Calu3 (cell line): Measurements from ENCODE around the gene NRCAM. TPM values are rescaled to one million over a fixed set of nuclear protein-coding genes. Genes with fewer than 3 reads are reported as not detected.
"Not testable (repeated sequence)": the region's sequence is repeated elsewhere in the genome, so short reads cannot be mapped to it uniquely, and the experiment has no call there.

Experiments used
- BruUV-seq: library from RNA; stranded (reverse); fragments of 400-500 nt; replicated peaks from 2 replicates; lab custom pipeline; 2021; lab: Mats Ljungman, UMichigan
- CTCF ChIA-PET: fragments of 300-600 bp; sonication (Branson Sonifier 250); formaldehyde crosslinking; loops from one replicate; lab custom pipeline; 2022; ENCODE audit warnings: antibody characterized with exemption; lab: Charles Lee
- DNase-seq: peaks from one replicate; pipeline ENCODE4 v3.0.0; 2022
- H3K27ac Mint-ChIP-seq: one replicate; pipeline ENCODE4 v1.8.0; 2022; ENCODE audit warnings: mixed read lengths; ENCODE audit not compliant: unreplicated experiment
- H3K27me3 Mint-ChIP-seq: one replicate; pipeline ENCODE4 v1.8.0; 2022; ENCODE audit warnings: mixed read lengths; ENCODE audit not compliant: unreplicated experiment
- H3K36me3 Mint-ChIP-seq: one replicate; pipeline ENCODE4 v1.8.0; 2022; ENCODE audit warnings: mild to moderate bottlenecking, moderate library complexity, mixed read lengths; ENCODE audit not compliant: insufficient read depth, unreplicated experiment
- H3K4me1 Mint-ChIP-seq: one replicate; pipeline ENCODE4 v1.8.0; 2022; ENCODE audit warnings: mild to moderate bottlenecking, low read depth, mixed read lengths; ENCODE audit not compliant: unreplicated experiment
- H3K4me3 Mint-ChIP-seq: one replicate; pipeline ENCODE4 v1.8.0; 2022; ENCODE audit warnings: mild to moderate bottlenecking, low read depth, moderate library complexity, mixed read lengths; ENCODE audit not compliant: unreplicated experiment
- H3K9me3 Mint-ChIP-seq: one replicate; pipeline ENCODE4 v1.8.0; 2022; ENCODE audit warnings: low read depth, mixed read lengths; ENCODE audit not compliant: unreplicated experiment
- intact Hi-C: fragments of 100-400 bp; cut with micrococcal nuclease; formaldehyde crosslinking; loops from one replicate; pipeline ENCODE4 v1.10.0; 2022; ENCODE audit not compliant: unreplicated experiment
- total RNA-seq: library from RNA; stranded (reverse); gene quantifications from 2 replicates; pipeline ENCODE4 v1.2.3, GENCODE V29; 2022
- TF ChIP-seq, protein P1 (sequence below): fragments of 200-600 bp; IDR thresholded peaks from one replicate; pipeline ENCODE4 v1.8.0; 2022; ENCODE audit warnings: antibody characterized with exemption; ENCODE audit not compliant: unreplicated experiment

Gene NRCAM
- total RNA-seq, 1 experiment from 2014 or later: 15.0 TPM

- TF ChIP-seq, protein P1, sequence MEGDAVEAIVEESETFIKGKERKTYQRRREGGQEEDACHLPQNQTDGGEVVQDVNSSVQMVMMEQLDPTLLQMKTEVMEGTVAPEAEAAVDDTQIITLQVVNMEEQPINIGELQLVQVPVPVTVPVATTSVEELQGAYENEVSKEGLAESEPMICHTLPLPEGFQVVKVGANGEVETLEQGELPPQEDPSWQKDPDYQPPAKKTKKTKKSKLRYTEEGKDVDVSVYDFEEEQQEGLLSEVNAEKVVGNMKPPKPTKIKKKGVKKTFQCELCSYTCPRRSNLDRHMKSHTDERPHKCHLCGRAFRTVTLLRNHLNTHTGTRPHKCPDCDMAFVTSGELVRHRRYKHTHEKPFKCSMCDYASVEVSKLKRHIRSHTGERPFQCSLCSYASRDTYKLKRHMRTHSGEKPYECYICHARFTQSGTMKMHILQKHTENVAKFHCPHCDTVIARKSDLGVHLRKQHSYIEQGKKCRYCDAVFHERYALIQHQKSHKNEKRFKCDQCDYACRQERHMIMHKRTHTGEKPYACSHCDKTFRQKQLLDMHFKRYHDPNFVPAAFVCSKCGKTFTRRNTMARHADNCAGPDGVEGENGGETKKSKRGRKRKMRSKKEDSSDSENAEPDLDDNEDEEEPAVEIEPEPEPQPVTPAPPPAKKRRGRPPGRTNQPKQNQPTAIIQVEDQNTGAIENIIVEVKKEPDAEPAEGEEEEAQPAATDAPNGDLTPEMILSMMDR: no peak
- CTCF ChIA-PET: no interaction called here
- H3K9me3 Mint-ChIP-seq: peaks cover 3% of the 10 kb centered on the region
- BruUV-seq: no TSS peak
- no peaks in the 10 kb centered on the region for H3K27me3 Mint-ChIP-seq
- no peak overlapping the region for H3K4me3 Mint-ChIP-seq
- intact Hi-C loops: no loop called here
- no peaks in the 10 kb centered on the region for H3K36me3 Mint-ChIP-seq
- no peaks in the 10 kb centered on the region for H3K4me1 Mint-ChIP-seq
- H3K27ac Mint-ChIP-seq: no peak overlapping the region
- DNase-seq: no peak
Observed at GRCh38 chr7:108395426-108395825, 60.8 kb downstream of the NRCAM start.

DNA sequence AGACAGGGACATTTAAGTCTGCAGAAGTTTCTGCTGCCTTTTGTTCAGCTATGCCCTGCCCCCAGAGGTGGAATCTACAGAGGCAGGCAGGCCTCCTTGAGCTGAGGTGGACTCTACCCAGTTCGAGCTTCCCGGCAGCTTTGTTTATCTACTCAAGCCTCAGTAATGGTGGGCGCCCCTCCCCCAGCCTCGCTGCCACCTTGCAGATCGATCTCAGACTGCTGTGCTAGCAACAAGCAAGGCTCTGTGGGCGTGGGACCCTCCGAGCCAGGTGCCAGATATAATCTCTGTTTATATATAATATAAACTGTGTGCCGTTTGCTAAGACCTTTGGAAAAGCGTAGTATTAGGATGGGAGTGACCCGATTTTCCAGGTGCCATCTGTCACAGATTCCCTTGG lies 63.1 kb downstream of the NRCAM start:
- intact Hi-C loops, H3K4me3 Mint-ChIP-seq, H3K36me3 Mint-ChIP-seq, CTCF ChIA-PET, H3K27me3 Mint-ChIP-seq, H3K4me1 Mint-ChIP-seq, DNase-seq, BruUV-seq, H3K9me3 Mint-ChIP-seq, H3K27ac Mint-ChIP-seq: not testable (repeated sequence)

DNA sequence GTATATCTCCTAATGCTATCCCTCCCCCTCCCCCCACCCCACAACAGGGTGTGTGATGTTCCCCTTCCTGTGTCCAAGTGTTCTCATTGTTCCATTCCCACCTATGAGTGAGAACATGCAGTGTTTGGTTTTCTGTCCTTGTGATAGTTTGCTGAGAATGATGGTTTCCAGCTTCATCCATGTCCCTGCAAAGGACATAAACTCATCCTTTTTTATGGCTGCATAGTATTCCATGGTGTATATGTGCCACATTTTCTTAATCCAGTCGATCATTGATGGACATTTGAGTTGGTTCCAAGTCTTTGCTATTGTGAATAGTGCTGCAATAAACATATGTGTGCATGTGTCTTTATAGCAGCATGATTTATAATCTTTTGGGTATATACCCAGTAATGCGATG lies 68.5 kb downstream of the NRCAM start:
- H3K9me3 Mint-ChIP-seq, H3K27ac Mint-ChIP-seq, DNase-seq, intact Hi-C loops, H3K27me3 Mint-ChIP-seq, H3K4me3 Mint-ChIP-seq, BruUV-seq, H3K4me1 Mint-ChIP-seq, H3K36me3 Mint-ChIP-seq, CTCF ChIA-PET: not testable (repeated sequence)

DNA sequence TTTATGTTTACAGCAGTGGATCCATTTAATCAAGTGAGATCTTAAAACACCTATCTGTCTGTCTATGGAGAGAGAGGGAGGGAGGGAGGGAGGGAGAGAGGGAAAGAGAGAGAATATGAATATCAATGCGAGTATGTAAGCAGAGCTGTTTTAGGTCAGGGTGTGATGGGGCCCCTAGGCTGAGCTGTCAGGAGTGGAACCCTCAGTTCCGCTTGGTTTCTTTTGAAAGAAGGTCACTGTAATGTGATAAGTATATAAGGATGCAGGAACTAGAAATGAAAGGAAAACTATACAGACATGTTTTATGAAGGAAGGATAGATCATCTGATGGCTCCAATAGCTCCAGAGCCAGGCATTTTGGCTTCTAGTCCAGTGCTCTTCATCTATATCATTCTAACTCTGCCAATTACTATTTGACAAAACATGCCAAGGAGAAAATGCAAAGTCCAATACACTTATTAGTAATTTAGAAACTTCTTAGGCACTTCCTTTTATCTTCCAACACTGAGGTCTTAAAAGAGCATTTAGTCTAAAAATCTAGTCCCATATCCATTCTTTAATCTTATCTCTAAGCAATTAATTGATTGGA lies 70.3 kb downstream of the NRCAM start:
- Mint-ChIP-seq H3K9me3 (no peaks in the 10 kb centered on the region), H3K27me3 (no peaks in the 10 kb centered on the region), H3K4me1 (no peaks in the 10 kb centered on the region), H3K27ac (no peak overlapping the region), H3K36me3 (no peaks in the 10 kb centered on the region), H3K4me3 (no peak overlapping the region)
- DNase-seq: no peak
- TF ChIP-seq, protein P1: no peak
- BruUV-seq: no TSS peak
- CTCF ChIA-PET: no interaction called here
- intact Hi-C loops: no loop called here

DNA sequence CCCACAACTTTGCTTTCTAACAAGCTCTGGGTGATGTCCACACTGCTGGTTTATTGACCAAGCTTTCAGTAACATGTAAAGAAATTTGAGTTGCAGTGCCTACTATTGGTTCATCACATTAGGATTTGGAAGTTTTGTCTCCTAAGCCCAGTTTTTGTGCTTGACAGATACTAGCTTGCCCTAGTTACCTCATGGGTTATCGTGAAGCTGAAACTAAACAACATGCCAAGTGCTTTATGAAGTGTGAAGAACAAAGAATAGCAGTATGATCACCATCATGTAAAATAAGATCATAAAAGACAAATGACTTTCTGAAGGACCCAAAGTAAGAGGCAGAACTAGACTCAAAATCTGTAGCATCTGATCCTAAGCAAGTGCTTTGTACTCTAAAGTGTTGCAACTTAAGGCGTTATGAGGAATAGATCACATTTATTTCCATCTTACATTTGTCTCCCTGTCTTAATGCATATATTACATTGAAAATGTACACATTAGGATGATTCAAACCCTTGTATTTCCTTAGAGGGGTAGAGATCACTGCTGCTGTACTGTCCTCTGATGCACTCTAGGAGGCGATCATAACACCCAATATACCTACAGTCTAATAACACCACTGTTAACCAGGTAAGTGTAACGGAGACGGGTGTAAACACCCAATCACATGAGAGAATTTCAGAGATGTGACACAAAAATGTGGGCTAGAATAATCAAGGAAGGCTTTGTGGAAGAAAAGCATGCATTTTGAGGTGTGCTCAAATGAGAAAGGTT lies 71.3 kb downstream of the NRCAM start:
- DNase-seq: no peak
- no peak overlapping the region for H3K4me3 Mint-ChIP-seq
- intact Hi-C loops: no loop called here
- BruUV-seq: no TSS peak
- TF ChIP-seq, protein P1: no peak
- no peaks in the 10 kb centered on the region for H3K27me3 Mint-ChIP-seq
- CTCF ChIA-PET: no interaction called here
- no peak overlapping the region for H3K27ac Mint-ChIP-seq
- no peaks in the 10 kb centered on the region for H3K36me3 Mint-ChIP-seq
- H3K9me3 Mint-ChIP-seq: no peaks in the 10 kb centered on the region
- H3K4me1 Mint-ChIP-seq: no peaks in the 10 kb centered on the region
